SU-DHL-6 (cell line): ENCODE data around the gene IL12RB2.

Experiments
- H2AFZ ChIP-seq: fragments of 200-600 bp; sonication (generic); 2 replicates; pipeline ENCODE4 v1.6.1; 2014; ENCODE audit warnings: low read depth, mild to moderate bottlenecking, moderate library complexity, mixed read lengths, antibody characterized with exemption, low read length; ENCODE audit not compliant: severe bottlenecking
- H3F3A ChIP-seq: fragments of 200-600 bp; shearing (Covaris generic); 2 replicates; pipeline ENCODE4 v1.6.0; 2016; ENCODE audit warnings: antibody characterized with exemption, mild to moderate bottlenecking; ENCODE audit not compliant: insufficient read depth
- H3K27ac ChIP-seq: fragments of 200-600 bp; sonication (generic); 2 replicates; pipeline ENCODE4 v1.5.1; 2016; ENCODE audit warnings: low read depth, mild to moderate bottlenecking, low read length, moderate library complexity, mixed read lengths
- H3K27me3 ChIP-seq: fragments of 200-600 bp; sonication (generic), shearing (Covaris generic); 2 replicates; pipeline ENCODE4 v1.6.0; 2014; ENCODE audit warnings: mild to moderate bottlenecking, low read length
- H3K36me3 ChIP-seq: fragments of 200-600 bp; sonication (generic); 2 replicates; pipeline ENCODE4 v1.6.1; 2014; ENCODE audit warnings: mild to moderate bottlenecking, low read length, mixed read lengths
- H3K4me2 ChIP-seq: fragments of 300-600, 200-600 bp; shearing (Covaris generic), sonication (generic); 2 replicates; pipeline ENCODE4 v1.6.0; 2014; ENCODE audit warnings: low read length, low read depth, mild to moderate bottlenecking; ENCODE audit not compliant: poor library complexity, severe bottlenecking
- H3K4me3 ChIP-seq: fragments of 200-600 bp; sonication (generic); 2 replicates; pipeline ENCODE4 v1.5.1; 2014; ENCODE audit warnings: antibody characterized with exemption, low read length, mild to moderate bottlenecking, mixed read lengths; ENCODE audit not compliant: insufficient read depth, poor library complexity, severe bottlenecking
- H3K79me2 ChIP-seq: fragments of 200-600 bp; sonication (generic); 2 replicates; pipeline ENCODE4 v1.6.1; 2014; ENCODE audit warnings: mild to moderate bottlenecking, low read length, moderate library complexity; ENCODE audit not compliant: insufficient read depth
- H3K9ac ChIP-seq: fragments of 200-600 bp; sonication (generic); 2 replicates; pipeline ENCODE4 v1.7.0; 2014; ENCODE audit warnings: mild to moderate bottlenecking, low read length
- H3K9me2 ChIP-seq: fragments of 200-600 bp; sonication (generic); replicated peaks from 2 replicates; pipeline ENCODE4 v1.6.1; 2014; ENCODE audit warnings: low read length; ENCODE audit not compliant: insufficient read depth
- H3K9me3 ChIP-seq: fragments of 200-600 bp; sonication (generic); 2 replicates; pipeline ENCODE4 v1.6.1; 2014; ENCODE audit warnings: low read length, mixed read lengths; ENCODE audit not compliant: insufficient read depth
- H4K20me1 ChIP-seq: fragments of 200-600 bp; sonication (generic); 2 replicates; pipeline ENCODE4 v1.6.1; 2014; ENCODE audit warnings: low read depth, mild to moderate bottlenecking, antibody characterized with exemption, low read length, moderate library complexity, mixed read lengths
- EZH2phosphoT487 ChIP-seq: fragments of 200-600 bp; sonication (generic), shearing (Covaris generic); conservative IDR thresholded peaks from 2 replicates; pipeline ENCODE4 v1.6.1; 2018; ENCODE audit warnings: mild to moderate bottlenecking, antibody characterized with exemption, low read length, moderate library complexity, mixed read lengths
- TF ChIP-seq, protein P1 (sequence below): fragments of 200-600 bp; sonication (generic); IDR thresholded peaks from one replicate; pipeline ENCODE4 v1.5.1; 2017; ENCODE audit warnings: antibody characterized with exemption, mild to moderate bottlenecking, low read length, moderate library complexity; ENCODE audit not compliant: insufficient read depth, poor library complexity, severe bottlenecking

Gene IL12RB2

DNA sequence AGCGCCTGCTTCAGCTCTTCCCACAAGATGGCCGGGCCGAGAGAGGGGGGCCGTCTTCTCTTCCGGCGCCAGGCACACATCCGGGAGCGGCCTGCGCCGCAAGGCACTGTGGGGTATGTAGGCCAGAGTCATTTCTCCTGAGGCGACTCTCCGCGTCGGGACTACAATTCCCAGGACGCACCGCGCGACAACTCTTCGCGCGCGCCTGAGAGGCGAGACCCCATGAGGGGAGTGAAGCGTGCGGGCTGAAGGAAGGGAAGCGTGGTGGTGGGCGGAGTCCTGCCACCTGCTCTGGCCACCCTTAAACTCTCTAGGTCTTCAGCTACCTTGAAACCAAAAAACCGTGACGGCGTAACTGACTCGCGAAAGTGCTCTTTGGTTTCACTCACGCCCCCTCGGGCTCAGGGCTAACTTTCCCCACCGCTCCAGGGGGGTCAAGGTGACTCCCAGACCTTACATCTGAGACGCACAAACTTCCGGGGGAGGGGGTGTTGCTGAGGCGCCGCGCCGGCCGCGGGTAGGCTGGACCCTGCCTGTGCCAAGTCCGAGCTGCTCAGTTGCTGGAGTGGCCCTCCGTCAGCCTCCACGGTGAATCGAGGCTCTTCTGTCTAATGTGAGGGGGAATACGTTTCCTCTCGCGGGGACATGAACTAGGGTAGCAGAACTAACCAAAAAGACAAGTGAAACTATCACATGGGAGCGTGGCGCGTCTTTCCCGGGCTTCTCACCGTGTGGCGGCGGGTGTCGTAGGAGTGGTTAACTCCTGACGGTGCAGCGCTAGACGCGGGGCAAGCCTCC, 122.9 kb downstream of the IL12RB2 start, which contains the start of gene SERBP1:
SERBP1 (minus strand) TSS at position 45 of the 798 bp plus-strand sequence. CDS start 102 bp downstream, outside the sequence.
- H3F3A ChIP-seq = peaks cover 17% of the 10 kb centered on the region
- H3K9ac ChIP-seq = peak within 1 kb of the TSS; percentile 97
- peak within 1 kb of the TSS; percentile 58 for H2AFZ ChIP-seq
- H4K20me1 ChIP-seq = peaks cover 32% of the 10 kb centered on the region
- no peaks in the 10 kb centered on the region for H3K9me3 ChIP-seq
- peak within 1 kb of the TSS; percentile 90 for H3K27ac ChIP-seq
- TF ChIP-seq, protein P1, sequence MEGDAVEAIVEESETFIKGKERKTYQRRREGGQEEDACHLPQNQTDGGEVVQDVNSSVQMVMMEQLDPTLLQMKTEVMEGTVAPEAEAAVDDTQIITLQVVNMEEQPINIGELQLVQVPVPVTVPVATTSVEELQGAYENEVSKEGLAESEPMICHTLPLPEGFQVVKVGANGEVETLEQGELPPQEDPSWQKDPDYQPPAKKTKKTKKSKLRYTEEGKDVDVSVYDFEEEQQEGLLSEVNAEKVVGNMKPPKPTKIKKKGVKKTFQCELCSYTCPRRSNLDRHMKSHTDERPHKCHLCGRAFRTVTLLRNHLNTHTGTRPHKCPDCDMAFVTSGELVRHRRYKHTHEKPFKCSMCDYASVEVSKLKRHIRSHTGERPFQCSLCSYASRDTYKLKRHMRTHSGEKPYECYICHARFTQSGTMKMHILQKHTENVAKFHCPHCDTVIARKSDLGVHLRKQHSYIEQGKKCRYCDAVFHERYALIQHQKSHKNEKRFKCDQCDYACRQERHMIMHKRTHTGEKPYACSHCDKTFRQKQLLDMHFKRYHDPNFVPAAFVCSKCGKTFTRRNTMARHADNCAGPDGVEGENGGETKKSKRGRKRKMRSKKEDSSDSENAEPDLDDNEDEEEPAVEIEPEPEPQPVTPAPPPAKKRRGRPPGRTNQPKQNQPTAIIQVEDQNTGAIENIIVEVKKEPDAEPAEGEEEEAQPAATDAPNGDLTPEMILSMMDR = no peak
- no peak for TF ChIP-seq EZH2phosphoT487
- no peaks in the 10 kb centered on the region for H3K9me2 ChIP-seq
- peaks cover 47% of the 10 kb centered on the region for H3K79me2 ChIP-seq
- peak within 1 kb of the TSS; percentile 85 for H3K4me2 ChIP-seq
- H3K4me3 ChIP-seq = peak within 1 kb of the TSS; percentile 76
- H3K36me3 ChIP-seq = peaks cover 40% of the 10 kb centered on the region
- no peaks in the 10 kb centered on the region for H3K27me3 ChIP-seq

DNA sequence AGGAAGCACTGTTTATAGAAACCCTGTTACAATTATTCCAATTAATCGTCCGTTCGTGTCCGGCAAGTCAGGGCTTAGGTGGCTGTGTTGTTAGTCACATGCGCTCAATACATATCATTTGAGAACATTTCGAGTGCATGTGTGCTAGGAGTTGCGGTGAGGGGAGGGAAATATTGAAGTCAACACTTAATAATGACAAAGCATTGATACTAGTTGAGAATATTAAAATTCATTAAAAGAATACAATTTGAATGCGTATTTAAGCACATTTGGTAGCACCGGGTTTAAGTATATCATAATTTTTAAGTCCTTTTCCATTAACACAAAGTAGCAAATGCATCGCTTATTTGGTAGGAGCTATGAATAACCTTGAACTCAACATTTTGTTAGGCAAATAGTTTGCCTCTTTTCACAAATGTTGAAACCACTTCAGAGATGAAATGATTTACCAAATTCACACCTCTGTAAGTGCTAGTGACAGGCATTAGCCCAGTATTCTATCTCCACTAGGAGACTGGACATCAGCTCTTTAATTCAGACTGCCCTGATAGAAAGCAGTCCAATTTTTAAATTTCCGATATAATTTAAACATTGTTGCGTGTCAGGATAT, 123.6 kb downstream of the IL12RB2 start:
- peaks cover 25% of the 10 kb centered on the region for H4K20me1 ChIP-seq
- no peaks in the 10 kb centered on the region for H3K9me2 ChIP-seq
- H3K27me3 ChIP-seq = no peaks in the 10 kb centered on the region
- peaks cover 40% of the 10 kb centered on the region for H3K79me2 ChIP-seq
- H3K4me3 ChIP-seq = peak overlapping the region; percentile 61
- H3K36me3 ChIP-seq = peaks cover 33% of the 10 kb centered on the region
- H3F3A ChIP-seq = peaks cover 17% of the 10 kb centered on the region
- H3K9ac ChIP-seq = peak overlapping the region; percentile 97
- TF ChIP-seq EZH2phosphoT487 = no peak
- TF ChIP-seq, protein P1 = no peak
- H3K27ac ChIP-seq = peak overlapping the region; percentile 90
- H3K4me2 ChIP-seq = peak overlapping the region; percentile 85
- H3K9me3 ChIP-seq = no peaks in the 10 kb centered on the region
- peak overlapping the region; percentile 58 for H2AFZ ChIP-seq

DNA sequence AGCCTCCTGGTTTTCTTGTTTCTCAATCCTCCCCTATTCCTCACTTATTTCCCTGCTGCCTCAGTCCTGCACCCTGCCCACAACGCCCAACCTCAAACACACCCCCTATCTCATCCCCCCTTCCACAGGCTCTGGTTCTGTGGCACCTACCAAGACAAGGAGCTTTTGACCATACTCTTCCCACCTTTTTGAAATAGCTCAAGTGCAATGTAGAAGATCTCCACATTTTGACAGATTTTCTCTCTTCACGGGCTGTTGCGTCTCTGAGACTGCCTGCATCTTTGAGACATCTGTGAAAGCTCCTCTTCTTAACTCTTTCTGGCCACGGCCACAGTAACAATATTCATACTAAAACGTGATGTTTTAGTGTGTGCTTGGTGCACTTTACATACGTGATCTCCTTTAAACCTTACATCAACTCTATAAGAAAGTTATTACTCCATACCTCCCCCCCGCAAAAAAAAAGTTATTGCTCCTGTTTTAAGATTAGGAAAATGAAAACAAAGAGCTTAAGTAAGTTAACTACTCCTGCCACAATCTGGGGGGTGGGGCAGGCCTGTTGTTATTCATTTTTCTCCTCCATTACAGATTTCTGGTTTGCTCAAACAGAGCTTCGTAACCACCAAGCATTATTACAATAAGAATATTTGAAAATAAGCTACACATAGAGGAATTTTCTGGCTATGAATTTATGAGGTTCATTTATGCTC, 124.4 kb downstream of the IL12RB2 start:
- peaks cover 32% of the 10 kb centered on the region for H3K79me2 ChIP-seq
- H2AFZ ChIP-seq = peak overlapping the region; percentile 58
- TF ChIP-seq, protein P1 = no peak
- no peak for TF ChIP-seq EZH2phosphoT487
- peak overlapping the region; percentile 61 for H3K4me3 ChIP-seq
- H4K20me1 ChIP-seq = peaks cover 18% of the 10 kb centered on the region
- peaks cover 17% of the 10 kb centered on the region for H3F3A ChIP-seq
- H3K27me3 ChIP-seq = no peaks in the 10 kb centered on the region
- H3K9ac ChIP-seq = peak overlapping the region; percentile 97
- peak overlapping the region; percentile 90 for H3K27ac ChIP-seq
- peaks cover 25% of the 10 kb centered on the region for H3K36me3 ChIP-seq
- H3K4me2 ChIP-seq = peak overlapping the region; percentile 85
- no peaks in the 10 kb centered on the region for H3K9me3 ChIP-seq
- H3K9me2 ChIP-seq = no peaks in the 10 kb centered on the region
